GM19397 (cell line): Measurements from ENCODE around the gene CHMP5.

ENCODE experiments used
- ATAC-seq: cut with Tn5 transposase; IDR thresholded peaks from one replicate; pipeline ENCODE4 v1.9.1; 2021; ENCODE audit warnings: mild to moderate bottlenecking, moderate library complexity; ENCODE audit not compliant: unreplicated experiment

Gene CHMP5

DNA sequence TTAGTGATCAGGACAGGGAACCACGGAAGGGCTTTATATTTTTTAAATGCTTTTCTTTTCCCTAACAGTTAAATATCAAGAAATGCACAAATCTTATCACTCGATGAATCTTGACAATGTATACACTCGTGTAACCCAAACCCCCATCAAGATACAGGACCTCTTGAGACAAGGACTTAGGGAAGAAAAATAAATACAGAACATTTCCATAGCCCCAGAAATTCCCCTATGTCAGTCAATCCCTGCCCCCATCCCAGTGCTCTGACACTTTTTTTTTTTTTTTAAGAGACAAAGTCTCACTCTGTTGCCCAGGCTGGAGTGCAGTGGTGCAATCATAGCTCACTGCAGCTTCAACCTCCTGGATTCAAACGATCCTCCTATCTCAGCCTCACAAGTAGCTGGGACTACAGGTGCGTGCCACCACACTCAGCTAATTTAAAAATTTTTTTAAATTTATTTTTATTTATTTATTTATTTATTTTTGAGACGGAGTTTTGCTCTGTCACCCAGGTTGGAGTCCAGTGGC, 22.2 kb upstream of the CHMP5 start:
- ATAC-seq: no peak

- ATAC-seq: no peak
Measured at GRCh38 chr9:33244137-33244784, 20.6 kb upstream of the CHMP5 start.

GRCh38 chr9:33245341-33245740, 19.5 kb upstream of the CHMP5 start:
- no peak for ATAC-seq

DNA sequence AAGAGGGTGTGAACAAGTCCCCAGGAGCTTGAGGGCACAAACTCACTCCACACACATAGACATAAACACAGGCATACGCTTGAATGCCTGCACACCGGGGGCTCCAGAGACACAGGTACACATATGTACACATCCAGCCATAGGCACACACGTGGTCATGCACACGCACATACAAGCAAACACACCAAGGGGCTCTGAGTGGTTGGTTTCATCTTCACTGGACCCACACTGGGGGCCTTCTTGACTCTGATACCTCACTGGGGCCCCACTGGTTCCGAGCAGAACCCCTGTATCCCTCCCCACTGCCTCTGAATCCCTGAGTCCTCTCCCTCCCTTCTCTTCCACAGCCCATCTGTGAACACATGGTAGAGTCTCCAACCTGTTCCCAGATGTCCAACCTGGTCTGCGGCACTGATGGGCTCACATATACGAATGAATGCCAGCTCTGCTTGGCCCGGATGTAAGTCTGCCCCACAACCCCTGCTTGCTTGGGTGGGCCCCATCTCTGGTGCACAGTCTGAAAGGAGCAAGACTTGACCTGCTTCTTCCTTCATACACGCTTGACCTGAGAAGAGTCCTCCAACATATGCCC, 18.5 kb upstream of the CHMP5 start:
- no peak for ATAC-seq

- ATAC-seq: no peak
Measured at GRCh38 chr9:33248606-33249005, 16.2 kb upstream of the CHMP5 start.

DNA sequence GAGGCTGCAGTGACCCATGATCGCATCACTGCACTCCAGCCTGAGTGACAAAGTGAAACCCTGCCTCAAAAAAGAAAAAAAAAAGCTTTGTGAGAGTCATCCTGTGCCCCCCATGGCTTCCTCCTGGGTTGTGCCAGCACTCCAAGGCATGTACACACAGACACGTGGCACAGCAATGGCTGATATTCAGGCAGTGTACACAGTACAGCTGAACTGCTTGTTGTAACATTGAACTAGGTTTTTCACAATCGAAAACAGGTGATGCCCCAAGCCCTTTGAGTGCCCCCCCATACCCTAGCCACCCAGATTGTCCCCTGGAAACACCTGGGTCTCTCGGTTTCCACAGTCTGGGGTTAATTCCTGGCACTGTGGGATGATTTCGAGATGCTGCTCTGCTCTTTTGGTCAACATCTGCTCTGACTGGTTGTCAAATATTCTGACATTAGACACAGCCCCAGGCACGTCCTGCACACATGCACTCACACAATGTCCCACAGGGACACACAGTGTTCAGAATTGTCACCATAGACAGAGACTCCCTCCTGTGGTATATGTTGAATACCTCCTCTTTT, 15.7 kb upstream of the CHMP5 start:
- no peak for ATAC-seq

DNA sequence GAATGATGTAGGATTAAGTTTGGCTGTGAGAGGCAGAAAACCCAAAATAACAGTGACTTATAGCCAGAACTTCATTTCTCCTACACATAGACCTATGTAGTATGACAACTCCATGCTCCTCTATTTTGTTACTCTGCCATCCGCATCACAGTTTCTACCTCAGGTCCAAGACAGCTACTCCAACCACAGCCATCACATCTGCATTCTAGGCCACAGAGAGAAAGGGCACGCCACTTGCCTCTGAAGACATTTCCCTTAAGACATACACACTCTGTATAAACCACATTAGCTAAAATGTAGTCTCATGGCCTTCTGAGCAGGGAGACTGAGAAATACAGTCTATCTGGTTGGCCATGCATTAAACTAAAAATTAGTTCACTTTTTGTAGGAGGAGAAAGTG, 14.9 kb upstream of the CHMP5 start:
- no peak for ATAC-seq

- ATAC-seq: no peak
Measured at GRCh38 chr9:33250458-33250995, 14.3 kb upstream of the CHMP5 start.

GRCh38 chr9:33254211-33254610, 10.6 kb upstream of the CHMP5 start:
- no peak for ATAC-seq

GRCh38 chr9:33255014-33255413, 9.8 kb upstream of the CHMP5 start:
- ATAC-seq: no peak

DNA sequence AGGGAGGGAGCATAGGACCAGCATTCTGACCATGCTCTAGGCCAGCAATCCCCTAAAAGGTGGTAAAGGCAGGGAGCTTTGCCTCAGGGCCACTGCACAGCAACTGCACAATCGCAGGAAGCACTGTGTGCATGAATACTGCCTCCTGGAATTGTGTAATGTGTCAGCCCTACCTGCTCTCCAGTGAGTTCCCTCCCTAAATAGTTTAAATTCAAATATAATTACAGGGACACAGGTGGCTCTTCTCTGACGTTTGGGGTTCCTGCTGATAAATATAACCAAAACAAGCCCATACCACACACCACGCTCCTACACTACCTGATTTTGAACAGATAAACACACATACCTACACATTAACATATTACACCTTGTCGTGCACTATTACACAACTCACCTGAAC, 9.4 kb upstream of the CHMP5 start:
- ATAC-seq: no peak

DNA sequence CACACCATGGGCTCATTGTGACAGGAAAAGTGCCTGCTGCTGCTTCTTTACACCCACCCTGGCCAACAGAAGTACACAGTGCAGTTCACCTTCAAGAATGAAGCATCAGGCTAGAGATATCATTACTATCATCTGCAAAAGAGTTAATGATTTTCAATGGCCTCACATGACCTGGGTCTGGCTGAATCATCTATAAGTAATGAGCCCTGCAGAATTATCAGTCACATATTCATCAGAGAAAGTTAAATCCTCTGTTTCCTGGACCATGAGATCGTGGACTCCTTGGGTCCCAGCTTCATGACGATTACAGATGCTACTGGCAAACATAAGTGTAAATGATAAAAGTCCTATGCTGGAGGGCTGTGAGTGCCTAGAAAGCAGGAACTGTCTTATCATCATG, 8.6 kb upstream of the CHMP5 start:
- ATAC-seq: no peak

GRCh38 chr9:33257276-33257675, 7.6 kb upstream of the CHMP5 start:
- ATAC-seq: no peak

- ATAC-seq: no peak
Measured at GRCh38 chr9:33260372-33260771, 4.5 kb upstream of the CHMP5 start.

- no peak for ATAC-seq
Measured at GRCh38 chr9:33263131-33264002, 1.5 kb upstream of the CHMP5 start.

- ATAC-seq: peak; percentile 35
Measured at GRCh38 chr9:33264003-33264472, 811 bp upstream of the CHMP5 start.

DNA sequence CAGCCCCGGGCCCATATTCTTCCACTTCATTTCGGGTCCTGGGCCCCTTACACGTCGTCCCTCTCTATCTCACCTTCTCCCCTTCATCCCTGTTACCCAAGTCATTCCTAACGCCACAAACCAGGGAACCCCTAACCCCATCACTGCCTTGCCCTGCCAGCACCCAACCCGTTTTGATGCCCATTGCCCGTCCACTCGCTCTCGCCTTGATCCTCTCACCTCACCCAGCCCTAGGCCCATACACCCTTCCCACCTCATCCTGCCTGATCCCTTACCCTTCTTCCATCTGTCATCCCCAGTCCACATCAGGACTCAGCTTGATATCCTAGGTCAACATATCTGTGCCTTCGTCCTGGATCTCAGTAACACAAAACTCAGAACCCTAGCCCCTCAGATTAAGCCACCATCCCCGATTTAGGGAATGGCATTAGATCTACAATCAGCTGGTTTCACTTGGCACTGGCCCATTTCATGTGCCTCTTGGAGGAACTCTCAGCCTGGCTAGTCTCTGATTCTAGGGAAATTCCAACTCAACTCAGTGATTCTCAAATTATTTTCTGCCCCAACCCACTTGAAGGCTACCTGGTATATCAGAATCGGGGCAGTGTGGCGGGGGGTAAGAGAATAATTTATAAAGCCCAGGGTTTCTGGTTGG, 489 bp downstream of the CHMP5 start:
- no peak for ATAC-seq

GRCh38 chr9:33267151-33267767, 2.4 kb downstream of the CHMP5 start:
- ATAC-seq: no peak

GRCh38 chr9:33270146-33270545, 5.3 kb downstream of the CHMP5 start:
- no peak for ATAC-seq

- ATAC-seq: no peak
Measured at GRCh38 chr9:33272061-33272460, 7.2 kb downstream of the CHMP5 start.
